HG03558 (cell line): ENCODE measurements around the gene STK39.

Experiments
- ATAC-seq: cut with Tn5 transposase; IDR thresholded peaks from one replicate; pipeline ENCODE4 v1.9.1; 2021; ENCODE audit warnings: moderate number of reproducible peaks; ENCODE audit not compliant: unreplicated experiment; ENCODE audit errors: extremely low read depth

STK39 gene

GRCh38 chr2:168029071-168029470, 218.3 kb downstream of the STK39 start:
- ATAC-seq, result no peak

GRCh38 chr2:168028362-168028761, 219.0 kb downstream of the STK39 start:
- ATAC-seq, result no peak

- no peak for ATAC-seq
Observed at GRCh38 chr2:168025487-168026202, 221.8 kb downstream of the STK39 start.

- ATAC-seq, result no peak
Observed at GRCh38 chr2:168024459-168024858, 222.9 kb downstream of the STK39 start.

- ATAC-seq, result no peak
Observed at GRCh38 chr2:168021800-168022587, 225.4 kb downstream of the STK39 start.

GRCh38 chr2:168015274-168015953, 232.0 kb downstream of the STK39 start:
- no peak for ATAC-seq

GRCh38 chr2:168009900-168010299, 237.5 kb downstream of the STK39 start:
- ATAC-seq, result no peak

GRCh38 chr2:168008646-168009195, 238.7 kb downstream of the STK39 start:
- ATAC-seq, result no peak

GRCh38 chr2:168006498-168006897, 240.9 kb downstream of the STK39 start:
- ATAC-seq, result no peak

- ATAC-seq, result no peak
Observed at GRCh38 chr2:168005586-168005985, 241.8 kb downstream of the STK39 start.

- ATAC-seq, result no peak
Observed at GRCh38 chr2:168003876-168004275, 243.5 kb downstream of the STK39 start.

- ATAC-seq, result peak; percentile 70
Observed at GRCh38 chr2:168002021-168002553, 245.3 kb downstream of the STK39 start.

GRCh38 chr2:167992278-167992677, 255.1 kb downstream of the STK39 start:
- ATAC-seq, result no peak

GRCh38 chr2:167990062-167990461, 257.3 kb downstream of the STK39 start:
- no peak for ATAC-seq

- ATAC-seq, result no peak
Observed at GRCh38 chr2:167988296-167988695, 259.1 kb downstream of the STK39 start.

- no peak for ATAC-seq
Observed at GRCh38 chr2:167987558-167987957, 259.8 kb downstream of the STK39 start.

GRCh38 chr2:167987026-167987425, 260.4 kb downstream of the STK39 start:
- ATAC-seq, result no peak

- ATAC-seq, result no peak
Observed at GRCh38 chr2:167986223-167986622, 261.2 kb downstream of the STK39 start.

GRCh38 chr2:167981945-167982344, 265.4 kb downstream of the STK39 start:
- ATAC-seq, result no peak

- no peak for ATAC-seq
Observed at GRCh38 chr2:167980439-167980838, 267.0 kb downstream of the STK39 start.

GRCh38 chr2:167972746-167973145, 274.6 kb downstream of the STK39 start:
- no peak for ATAC-seq
